H9 (cell line): Measurements from ENCODE around the gene COL4A6. TPM values are rescaled to one million over a fixed set of nuclear protein-coding genes. Genes with fewer than 3 reads are reported as not detected.
"Not testable (repeated sequence)": the region's sequence is repeated elsewhere in the genome, so short reads cannot be mapped to it uniquely, and the experiment has no call there.

ENCODE experiments used
- DNase-seq: peaks from one replicate; pipeline ENCODE4 v3.0.0-alpha.2; 2017
- H2AFZ ChIP-seq: one replicate; pipeline ENCODE4 v1.6.1; 2013; ENCODE audit warnings: mild to moderate bottlenecking, low read length, control low read depth, moderate library complexity
- H2AK5ac ChIP-seq: 2 replicates; pipeline ENCODE4 v1.6.1; 2013; ENCODE audit warnings: low read length, control low read depth, mixed read lengths; ENCODE audit not compliant: insufficient read length
- H2BK120ac ChIP-seq: one replicate; pipeline ENCODE4 v1.6.1; 2013; ENCODE audit warnings: low read depth, mild to moderate bottlenecking, low read length, control low read depth, inconsistent platforms; ENCODE audit not compliant: poor library complexity, severe bottlenecking
- H2BK12ac ChIP-seq: 2 replicates; pipeline ENCODE4 v1.6.1; 2013; ENCODE audit warnings: low read length, control low read depth, mixed read lengths, low read depth; ENCODE audit not compliant: insufficient read length
- H2BK15ac ChIP-seq: 2 replicates; pipeline ENCODE4 v1.6.1; 2013; ENCODE audit warnings: low read depth, low read length, control low read depth
- H2BK20ac ChIP-seq: one replicate; pipeline ENCODE4 v1.6.1; 2013; ENCODE audit warnings: low read depth, mild to moderate bottlenecking, low read length, control low read depth, inconsistent platforms; ENCODE audit not compliant: poor library complexity, severe bottlenecking
- H2BK5ac ChIP-seq: 2 replicates; pipeline ENCODE4 v1.6.1; 2013; ENCODE audit warnings: low read length, control low read depth, mixed read lengths; ENCODE audit not compliant: insufficient read length
- H3K14ac ChIP-seq: 2 replicates; pipeline ENCODE4 v1.6.1; 2013; ENCODE audit warnings: low read length, control low read depth; ENCODE audit not compliant: insufficient read depth
- H3K18ac ChIP-seq: 2 replicates; pipeline ENCODE4 v1.6.1; 2013; ENCODE audit warnings: low read depth, mild to moderate bottlenecking, mixed read lengths, low read length, control low read depth; ENCODE audit not compliant: insufficient read length
- H3K23ac ChIP-seq: 2 replicates; pipeline ENCODE4 v1.6.1; 2013; ENCODE audit warnings: low read length, control low read depth, mixed read lengths, low read depth; ENCODE audit not compliant: insufficient read length
- H3K23me2 ChIP-seq: 2 replicates; pipeline ENCODE4 v1.6.1; 2013; ENCODE audit warnings: low read depth, mild to moderate bottlenecking, mixed read lengths, low read length, control low read depth; ENCODE audit not compliant: insufficient read length, poor library complexity, severe bottlenecking
- H3K27ac ChIP-seq: 2 replicates; pipeline ENCODE4 v1.5.1; 2013; ENCODE audit warnings: low read length, control low read depth, mixed read lengths, low read depth; ENCODE audit not compliant: insufficient read length
- H3K27me3 ChIP-seq: 2 replicates; pipeline ENCODE4 v1.6.1; 2013; ENCODE audit warnings: low read length, control low read depth, inconsistent platforms; ENCODE audit not compliant: insufficient read depth
- H3K4ac ChIP-seq: 2 replicates; pipeline ENCODE4 v1.6.1; 2013; ENCODE audit warnings: low read depth, mild to moderate bottlenecking, control low read depth, inconsistent platforms, low read length, moderate library complexity
- H3K4me1 ChIP-seq: 2 replicates; pipeline ENCODE4 v1.6.1; 2013; ENCODE audit warnings: low read length, control low read depth, inconsistent platforms; ENCODE audit not compliant: insufficient read depth
- H3K4me2 ChIP-seq: 2 replicates; pipeline ENCODE4 v1.6.1; 2013; ENCODE audit warnings: low read length, control low read depth, mixed read lengths; ENCODE audit not compliant: insufficient read length, insufficient read depth
- H3K56ac ChIP-seq: 2 replicates; pipeline ENCODE4 v1.6.1; 2013; ENCODE audit warnings: low read depth, mild to moderate bottlenecking, mixed read lengths, low read length, control low read depth; ENCODE audit not compliant: insufficient read length
- H3K79me1 ChIP-seq: 2 replicates; pipeline ENCODE4 v1.6.1; 2013; ENCODE audit warnings: low read depth, mild to moderate bottlenecking, moderate library complexity, low read length, control low read depth, inconsistent platforms; ENCODE audit not compliant: insufficient read depth, poor library complexity, severe bottlenecking
- H3K79me2 ChIP-seq: 2 replicates; pipeline ENCODE4 v1.6.1; 2013; ENCODE audit warnings: low read length, control low read depth, inconsistent platforms; ENCODE audit not compliant: insufficient read depth
- H3K9ac ChIP-seq: 2 replicates; pipeline ENCODE4 v1.6.1; 2013; ENCODE audit warnings: low read length, control low read depth, mixed read lengths; ENCODE audit not compliant: insufficient read length; ENCODE audit errors: extremely low read depth
- H3K9me3 ChIP-seq: one replicate; pipeline ENCODE4 v1.6.1; 2013; ENCODE audit warnings: low read depth, low read length, inconsistent platforms; ENCODE audit not compliant: control insufficient read depth
- H3T11ph ChIP-seq: one replicate; pipeline ENCODE4 v1.6.1; 2013; ENCODE audit warnings: mild to moderate bottlenecking, low read length, control low read depth, inconsistent platforms
- H4K20me1 ChIP-seq: one replicate; pipeline ENCODE4 v1.6.1; 2013; ENCODE audit not compliant: control insufficient read depth, insufficient read length, insufficient read depth
- H4K5ac ChIP-seq: 2 replicates; pipeline ENCODE4 v1.6.1; 2013; ENCODE audit warnings: low read depth, mild to moderate bottlenecking, mixed read lengths, low read length, control low read depth; ENCODE audit not compliant: insufficient read length
- H4K8ac ChIP-seq: replicated peaks from 2 replicates; pipeline ENCODE4 v1.6.1; 2013; ENCODE audit warnings: low read length, control low read depth, mixed read lengths, low read depth; ENCODE audit not compliant: insufficient read length
- H4K91ac ChIP-seq: 2 replicates; pipeline ENCODE4 v1.6.1; 2013; ENCODE audit warnings: low read depth, mild to moderate bottlenecking, moderate library complexity, mixed read lengths, low read length, control low read depth; ENCODE audit not compliant: insufficient read length
- H3K27ac Mint-ChIP-seq, 3 experiments: 2 replicates in 2 of 3; 3 replicates in 1 of 3; pipeline ENCODE4 v1.8.0; 2020 to 2021; ENCODE audit warnings: mixed read lengths in 3 of 3, mild to moderate bottlenecking in 1 of 3, moderate library complexity in 1 of 3
- H3K27me3 Mint-ChIP-seq: 2 replicates; pipeline ENCODE4 v1.8.0; 2021; ENCODE audit warnings: low read depth, mild to moderate bottlenecking, moderate library complexity, mixed read lengths
- H3K36me3 Mint-ChIP-seq, 3 experiments: 2 replicates in 2 of 3; 3 replicates in 1 of 3; pipeline ENCODE4 v1.8.0; 2020 to 2021; ENCODE audit warnings: low read depth in 3 of 3, mixed read lengths in 3 of 3; ENCODE audit not compliant: insufficient read depth in 1 of 3
- H3K4me1 Mint-ChIP-seq, 2 experiments: 2 replicates each; pipeline ENCODE4 v1.8.0; 2020; ENCODE audit warnings: mixed read lengths in 2 of 2
- H3K4me3 Mint-ChIP-seq, 2 experiments: 2 replicates in 1 of 2; 3 replicates in 1 of 2; pipeline ENCODE4 v1.8.0; 2020 to 2021; ENCODE audit warnings: mild to moderate bottlenecking in 2 of 2, mixed read lengths in 2 of 2, moderate library complexity in 1 of 2
- H3K9me3 Mint-ChIP-seq, 2 experiments: 2 replicates in 1 of 2; 3 replicates in 1 of 2; pipeline ENCODE4 v1.8.0; 2020; ENCODE audit warnings: mild to moderate bottlenecking in 2 of 2, mixed read lengths in 2 of 2, moderate library complexity in 1 of 2
- WGBS: extraction: QIAGEN DNeasy Blood & Tissue Kit; methylation state at CpG from one replicate; pipeline ENCODE4 v1.1.7; 2013; ENCODE audit warnings: missing lambda C conversion rate, low lambda C conversion rate, mixed read lengths; ENCODE audit not compliant: insufficient read length; ENCODE audit errors: extremely low coverage; 5-methylcytosine and 5-hydroxymethylcytosine counted together
- total RNA-seq: library from RNA; stranded (reverse); gene quantifications from 2 replicates; pipeline ENCODE4 v1.2.1, GENCODE V29; 2021

Gene COL4A6
- total RNA-seq, 1 experiment from 2014 or later = 16.7 TPM

- not testable (repeated sequence) for H3K4me3 Mint-ChIP-seq
These were observed 62.6 kb downstream of the COL4A6 start for GRCh38 chrX:108375591-108375990.

More at GRCh38 chrX:108375591-108375990, 62.6 kb downstream of the COL4A6 start:
- peak overlapping the region in 2 of 3 experiments; percentile 32 to 78; a peak in 4 of 7 replicates for H3K27ac Mint-ChIP-seq
- not testable (repeated sequence) for H4K8ac ChIP-seq, H3K27ac ChIP-seq, H3K4me2 ChIP-seq, H3K27me3 ChIP-seq, H3K79me2 ChIP-seq, H2BK120ac ChIP-seq, H3K23ac ChIP-seq, H3K23me2 ChIP-seq, H4K20me1 ChIP-seq, H3K36me3 Mint-ChIP-seq, H2BK5ac ChIP-seq, H4K91ac ChIP-seq, H3K4me1 ChIP-seq, H3K56ac ChIP-seq, H3K18ac ChIP-seq, H2BK20ac ChIP-seq, H3K14ac ChIP-seq, H3K9me3 ChIP-seq, H4K5ac ChIP-seq, H3K9ac ChIP-seq, H3K79me1 ChIP-seq, H2AK5ac ChIP-seq, H2AFZ ChIP-seq, H3T11ph ChIP-seq, H3K4ac ChIP-seq, H2BK12ac ChIP-seq, H3K27me3 Mint-ChIP-seq, H3K9me3 Mint-ChIP-seq, DNase-seq, H2BK15ac ChIP-seq
- H3K4me1 Mint-ChIP-seq = peaks cover 48 to 53% of the 10 kb centered on the region in 2 experiments
- WGBS = no CpG with 5 or more reads among the region's 2 CpGs
